Endothelial cell of umbilical vein (primary cell): Measurements from ENCODE around the gene COPS3. TPM values are rescaled to one million over a fixed set of nuclear protein-coding genes. Genes with fewer than 3 reads are reported as not detected.

Experiments
- BruUV-seq: library from RNA; stranded (reverse); fragments of 400-500 nt; replicated peaks from 2 replicates; lab custom pipeline; 2021; lab: Mats Ljungman, UMichigan
- CTCF ChIA-PET: fragments of 300-600, 350-600 bp; sonication (Branson Sonifier 250); formaldehyde crosslinking; loops from one replicate; lab custom pipeline; 2021; ENCODE audit warnings: antibody characterized with exemption, inconsistent platforms; lab: Charles Lee
- POLR2A ChIA-PET: fragments of 300-600, 350-600 bp; sonication (Branson Sonifier 250); formaldehyde crosslinking; loops from one replicate; lab custom pipeline; 2021; ENCODE audit warnings: antibody characterized with exemption, inconsistent platforms; lab: Charles Lee
- DNase-seq: peaks from one replicate; pipeline ENCODE4 v3.0.0-alpha.2; 2011; ENCODE audit warnings: low read depth, low spot score
- FAIRE-seq: peaks from 2 replicates; lab custom pipeline; 2011; peaks lifted over from hg19 to GRCh38; lab: Jason Lieb, UNC
- H2AFZ ChIP-seq: 2 replicates; pipeline ENCODE4 v1.6.0; 2012; ENCODE audit warnings: low read depth, low read length, control low read depth, inconsistent platforms
- H3K27ac ChIP-seq: 2 replicates; pipeline ENCODE4 v1.5.1; 2011; ENCODE audit warnings: low read depth, mild to moderate bottlenecking, control low read depth, low read length, moderate library complexity; ENCODE audit not compliant: insufficient read depth
- H3K27me3 ChIP-seq, 2 experiments: 2 replicates each; pipeline versions ENCODE4 v1.6.0 to v1.6.1; 2011; ENCODE audit warnings: low read length in 2 of 2, mixed read lengths in 1 of 2; ENCODE audit not compliant: control insufficient read depth in 2 of 2, insufficient read depth in 2 of 2
- H3K36me3 ChIP-seq, 2 experiments: 2 replicates in 1 of 2; 3 replicates in 1 of 2; pipeline ENCODE4 v1.5.1; 2011; ENCODE audit warnings: low read length in 2 of 2, mild to moderate bottlenecking in 1 of 2, moderate library complexity in 1 of 2; ENCODE audit not compliant: control insufficient read depth in 2 of 2, insufficient read depth in 2 of 2; ENCODE audit errors: extremely low read depth in 1 of 2
- H3K4me1 ChIP-seq: 3 replicates; pipeline ENCODE4 v1.5.1; 2011; ENCODE audit warnings: mild to moderate bottlenecking, low read length; ENCODE audit not compliant: control insufficient read depth, insufficient read depth; ENCODE audit errors: extremely low read depth
- H3K4me2 ChIP-seq: 2 replicates; pipeline ENCODE4 v1.6.1; 2011; ENCODE audit warnings: low read length, control low read depth, mixed read lengths; ENCODE audit not compliant: insufficient read depth
- H3K4me3 ChIP-seq, 3 experiments: fragments of 200-600 bp in 1 of 3; sonication (generic), shearing (Covaris generic) in 1 of 3; replicated peaks in 1 of 3; 2 replicates each; pipeline ENCODE4 v1.5.1; 2011 to 2016; ENCODE audit warnings: control low read depth in 3 of 3, low read length in 3 of 3, mild to moderate bottlenecking in 2 of 3, inconsistent platforms in 1 of 3, low read depth in 1 of 3, moderate library complexity in 1 of 3; ENCODE audit not compliant: insufficient read depth in 1 of 3
- H3K79me2 ChIP-seq: 2 replicates; pipeline ENCODE4 v1.6.0; 2012; ENCODE audit warnings: low read length, inconsistent platforms; ENCODE audit not compliant: control insufficient read depth, insufficient read depth
- H3K9ac ChIP-seq: replicated peaks from 2 replicates; pipeline ENCODE3; 2011; ENCODE audit warnings: low read length, control low read depth; ENCODE audit not compliant: insufficient read depth; ENCODE audit errors: extremely low read depth
- H3K9me1 ChIP-seq: replicated peaks from 3 replicates; pipeline ENCODE4 v1.6.0; 2011; ENCODE audit warnings: mild to moderate bottlenecking, low read length; ENCODE audit not compliant: control insufficient read depth, insufficient read depth; ENCODE audit errors: extremely low read depth
- H3K9me3 ChIP-seq: replicated peaks from 2 replicates; pipeline ENCODE4 v1.5.1; 2012; ENCODE audit warnings: low read length, inconsistent platforms; ENCODE audit not compliant: control insufficient read depth, insufficient read depth
- H4K20me1 ChIP-seq: replicated peaks from 2 replicates; pipeline ENCODE3; 2011; ENCODE audit warnings: mild to moderate bottlenecking, low read length; ENCODE audit not compliant: control insufficient read depth, insufficient read depth; ENCODE audit errors: extremely low read depth
- EZH2 ChIP-seq: IDR thresholded peaks from 2 replicates; pipeline ENCODE4 v1.6.1; 2012; ENCODE audit warnings: borderline replicate concordance, low read depth, mild to moderate bottlenecking, moderate library complexity, low read length, inconsistent platforms; ENCODE audit not compliant: severe bottlenecking
- FOS ChIP-seq: IDR thresholded peaks from 2 replicates; pipeline ENCODE4 v1.6.1; 2011; ENCODE audit warnings: mild to moderate bottlenecking, low read length, moderate library complexity, borderline replicate concordance; ENCODE audit not compliant: insufficient read depth
- GATA2 ChIP-seq: IDR thresholded peaks from 2 replicates; pipeline ENCODE4 v1.7.0; 2011; ENCODE audit warnings: low read depth, mild to moderate bottlenecking, moderate library complexity, mixed read lengths, low read length; ENCODE audit not compliant: insufficient read length, insufficient read depth
- JUN ChIP-seq: IDR thresholded peaks from 2 replicates; pipeline ENCODE4 v1.6.1; 2011; ENCODE audit warnings: borderline replicate concordance, low read depth; ENCODE audit not compliant: insufficient read length, insufficient read depth
- MAX ChIP-seq: IDR thresholded peaks from 2 replicates; pipeline ENCODE4 v1.6.1; 2011; ENCODE audit not compliant: insufficient read depth, insufficient read length
- MYC ChIP-seq: IDR thresholded peaks from one replicate; pipeline ENCODE4 v1.6.1; 2011; ENCODE audit warnings: mild to moderate bottlenecking, low read depth, low read length
- POLR2A ChIP-seq: IDR thresholded peaks from 2 replicates; pipeline ENCODE4 v1.6.1; 2012; ENCODE audit warnings: low read depth, mild to moderate bottlenecking, control low read depth, low read length
- POLR2AphosphoS5 ChIP-seq: IDR thresholded peaks from 2 replicates; pipeline ENCODE4 v1.6.1; 2012; ENCODE audit warnings: low read depth, mild to moderate bottlenecking, control low read depth, low read length, moderate library complexity; ENCODE audit not compliant: insufficient read depth
- dilution Hi-C: fragments of 300-500 bp; cut with MboI; formaldehyde crosslinking; loops from one replicate; pipeline ENCODE4 v1.15.0; 2019; ENCODE audit warnings: low sequenced_read_pairs; ENCODE audit not compliant: extremely low pct_ligation_motif_present
- intact Hi-C: fragments of 100-400 bp; cut with micrococcal nuclease; formaldehyde crosslinking; loops from one replicate; pipeline ENCODE4 v1.10.0; 2022
- polyA plus RNA-seq, 4 experiments: library from polyadenylated mRNA; depleted of rRNA in 3 of 4; stranded (reverse) in 3 of 4; unstranded in 1 of 4; fragments of >200 nt; gene quantifications; 2 replicates each; pipeline versions ENCODE4 v1.2.1 to v1.2.3, GENCODE V29; 2011 to 2012; ENCODE audit warnings: missing spikeins in 1 of 4
- total RNA-seq: library from RNA; stranded (reverse); gene quantifications from 2 replicates; pipeline ENCODE4 v1.2.3, GENCODE V29; 2021

COPS3 gene
- total and polyA plus RNA-seq, 2 donors (not counting 3 experiments of a cell fraction or from before 2014, with no cell fraction given): 54.8 to 80.9 TPM

GRCh38 chr17:17258998-17259397 is 22.0 kb downstream of the COPS3 start:
- H3K4me1 ChIP-seq: no peaks in the 10 kb centered on the region
- CTCF ChIA-PET: interaction anchor here (0.6 to 1.6 kb wide), 4 partner anchors 10 to 33 kb away, joined by 3 to 7 read pairs (median 4); partner anchors contain the start of gene FLCN

GRCh38 chr17:17258011-17258410 is 23.0 kb downstream of the COPS3 start:
- CTCF ChIA-PET: interaction anchor here (1.5 to 1.8 kb wide), 4 partner anchors 11 to 116 kb away, joined by 3 to 5 read pairs (median 4); partner anchors contain the start of gene FLCN
- H3K27ac ChIP-seq: no peak overlapping the region
- H3K9ac ChIP-seq: no peak overlapping the region
- intact Hi-C loops (no loop called here), dilution Hi-C loops (no loop called here)
- no peak overlapping the region for H3K4me2 ChIP-seq
- no peaks in the 10 kb centered on the region for H3K4me1 ChIP-seq
- H3K4me3 ChIP-seq: no peak overlapping the region
- FAIRE-seq: no peak
- peaks cover 17 to 22% of the 10 kb centered on the region in 2 experiments for H3K36me3 ChIP-seq
- no peaks in the 10 kb centered on the region for H3K27me3 ChIP-seq
- no peaks in the 10 kb centered on the region for H3K79me2 ChIP-seq
- POLR2A ChIA-PET: no interaction called here
- H2AFZ ChIP-seq: no peak overlapping the region
- BruUV-seq: no TSS peak
- TF ChIP-seq MYC (no peak), POLR2AphosphoS5 (no peak), GATA2 (no peak)
- DNase-seq: no peak
- H3K9me3 ChIP-seq: no peaks in the 10 kb centered on the region
- H4K20me1 ChIP-seq: no peaks in the 10 kb centered on the region
- no peaks in the 10 kb centered on the region for H3K9me1 ChIP-seq

More at GRCh38 chr17:17258998-17259397, 22.0 kb downstream of the COPS3 start:
- no peaks in the 10 kb centered on the region for H3K79me2 ChIP-seq
- FAIRE-seq (no peak), DNase-seq (no peak)
- H4K20me1 ChIP-seq: no peaks in the 10 kb centered on the region
- no TSS peak for BruUV-seq
- H2AFZ ChIP-seq: no peak overlapping the region
- POLR2A ChIA-PET: no interaction called here
- H3K4me2 ChIP-seq: no peak overlapping the region
- H3K27ac ChIP-seq: no peak overlapping the region
- H3K27me3 ChIP-seq: no peaks in the 10 kb centered on the region
- dilution Hi-C loops: no loop called here
- H3K9me3 ChIP-seq: no peaks in the 10 kb centered on the region
- intact Hi-C loops: no loop called here
- H3K36me3 ChIP-seq: peaks cover 16 to 21% of the 10 kb centered on the region in 2 experiments
- no peak for TF ChIP-seq GATA2
- no peak for TF ChIP-seq FOS
- TF ChIP-seq EZH2: no peak
- TF ChIP-seq JUN: no peak
- TF ChIP-seq POLR2A: no peak
- TF ChIP-seq MAX: no peak
- TF ChIP-seq MYC: no peak
- TF ChIP-seq POLR2AphosphoS5: no peak
- H3K4me3 ChIP-seq: no peak overlapping the region
- no peaks in the 10 kb centered on the region for H3K9me1 ChIP-seq
- H3K9ac ChIP-seq: no peak overlapping the region
